HepG2 (cell line): ENCODE results near the gene PCBP4. TPM values are rescaled to one million over a fixed set of nuclear protein-coding genes. Genes with fewer than 3 reads are reported as not detected.

Experiments
- ATF2 ChIP-seq: sonication (generic); formaldehyde crosslinking; IDR thresholded peaks from 2 replicates; pipeline ENCODE4 v1.4.0; 2020; ENCODE audit warnings: missing genetic modification reagents
- CREB1 ChIP-seq, 2 experiments: fragments of 450-650 bp in 1 of 2; IDR thresholded peaks; 2 replicates each; pipeline ENCODE4 v1.6.1; 2016 to 2017; ENCODE audit warnings: control low read depth in 1 of 2, mild to moderate bottlenecking in 1 of 2, missing compliant biosample characterization in 1 of 2, missing genetic modification characterization in 1 of 2
- DPF2 ChIP-seq: sonication (generic); formaldehyde crosslinking; IDR thresholded peaks from 2 replicates; pipeline ENCODE4 v1.4.0; 2020; ENCODE audit warnings: mild to moderate bottlenecking, low read depth, missing genetic modification reagents, borderline replicate concordance
- HHEX ChIP-seq: IDR thresholded peaks from 2 replicates; pipeline ENCODE4 v1.6.1; 2016; ENCODE audit warnings: control low read depth
- HOXA3 ChIP-seq: sonication (generic); formaldehyde crosslinking; IDR thresholded peaks from 2 replicates; pipeline ENCODE4 v1.5.0; 2020; ENCODE audit warnings: missing genetic modification reagents
- KLF15 ChIP-seq: sonication (generic); formaldehyde crosslinking; IDR thresholded peaks from 2 replicates; pipeline ENCODE4 v1.8.1; 2023; ENCODE audit warnings: borderline replicate concordance, mild to moderate bottlenecking, inconsistent platforms, missing genetic modification reagents, mixed read lengths
- MYNN ChIP-seq: sonication (generic); formaldehyde crosslinking; IDR thresholded peaks from 2 replicates; pipeline ENCODE4 v1.4.0; 2020; ENCODE audit warnings: mild to moderate bottlenecking, low read depth, missing genetic modification reagents
- NCOR1 ChIP-seq: fragments of 200-600 bp; sonication (generic); IDR thresholded peaks from 2 replicates; pipeline ENCODE4 v1.7.0; 2017; ENCODE audit warnings: antibody characterized with exemption, low read length, borderline replicate concordance
- PHF5A ChIP-seq: IDR thresholded peaks from one replicate; pipeline ENCODE4 v1.6.1; 2018; ENCODE audit warnings: low read depth, missing genetic modification reagents; ENCODE audit not compliant: unreplicated experiment
- RARA ChIP-seq: IDR thresholded peaks from 2 replicates; pipeline ENCODE4 v1.6.1; 2016; ENCODE audit warnings: missing genetic modification reagents, missing compliant biosample characterization
- SP4 ChIP-seq: sonication (generic); formaldehyde crosslinking; IDR thresholded peaks from 2 replicates; pipeline ENCODE4 v1.8.1; 2023; ENCODE audit warnings: mild to moderate bottlenecking, missing genetic modification reagents
- SPEN ChIP-seq: sonication (generic); formaldehyde crosslinking; IDR thresholded peaks from 2 replicates; pipeline ENCODE4 v1.5.1; 2020; ENCODE audit warnings: low read depth, mild to moderate bottlenecking, missing genetic modification reagents
- SSRP1 ChIP-seq: IDR thresholded peaks from 2 replicates; pipeline ENCODE4 v1.6.1; 2016; ENCODE audit warnings: control low read depth
- ZBTB21 ChIP-seq: sonication (generic); formaldehyde crosslinking; IDR thresholded peaks from 2 replicates; pipeline ENCODE4 v1.4.0; 2020; ENCODE audit warnings: missing genetic modification reagents
- ZBTB33 ChIP-seq: sonication (generic); formaldehyde crosslinking; IDR thresholded peaks from 2 replicates; pipeline ENCODE4 v1.4.0; 2020; ENCODE audit warnings: missing genetic modification reagents
- ZFP90 ChIP-seq: sonication (generic); formaldehyde crosslinking; IDR thresholded peaks from 2 replicates; pipeline ENCODE4 v1.8.0; 2022; ENCODE audit warnings: missing genetic modification reagents, mild to moderate bottlenecking, inconsistent platforms, borderline replicate concordance
- ZNF234 ChIP-seq: sonication (generic); formaldehyde crosslinking; conservative IDR thresholded peaks from 2 replicates; pipeline ENCODE4 v1.5.1; 2020; ENCODE audit warnings: mild to moderate bottlenecking, missing genetic modification reagents
- ZNF331 ChIP-seq: sonication (generic); formaldehyde crosslinking; IDR thresholded peaks from 2 replicates; pipeline ENCODE4 v1.4.0; 2020; ENCODE audit warnings: missing genetic modification reagents
- ZNF605 ChIP-seq: sonication (generic); formaldehyde crosslinking; IDR thresholded peaks from 2 replicates; pipeline ENCODE4 v1.8.0; 2022; ENCODE audit warnings: mild to moderate bottlenecking, missing genetic modification reagents
- ZNF609 ChIP-seq: sonication (generic); formaldehyde crosslinking; IDR thresholded peaks from 2 replicates; pipeline ENCODE4 v1.4.0; 2020; ENCODE audit warnings: mild to moderate bottlenecking, missing genetic modification reagents, borderline replicate concordance
- ZNF724P ChIP-seq: sonication (generic); formaldehyde crosslinking; IDR thresholded peaks from 2 replicates; pipeline ENCODE4 v1.8.0; 2022; ENCODE audit warnings: missing genetic modification reagents, borderline replicate concordance
- polyA plus RNA-seq, 8 experiments: library from polyadenylated mRNA; depleted of rRNA in 3 of 8; stranded (reverse) in 7 of 8; unstranded in 1 of 8; fragments of >200 nt; fragmentation: Illumina TruSeq in 4 of 8; extraction: Trizol in 4 of 8; gene quantifications; 2 replicates each; pipeline versions ENCODE4 v1.2.1 to v1.2.3, GENCODE V29; 2011 to 2016; ENCODE audit warnings: low read depth in 4 of 8, missing spikeins in 1 of 8, mixed read lengths in 1 of 8; ENCODE audit not compliant: insufficient read depth in 1 of 8
- total RNA-seq, 5 experiments: library from RNA; depleted of rRNA; stranded (reverse); fragments of >200 nt; fragmentation: Illumina TruSeq; extraction: Trizol; gene quantifications; 2 replicates each; pipeline ENCODE4 v1.2.3, GENCODE V29; 2016; ENCODE audit warnings: low read depth in 1 of 5

The PCBP4 gene
- total and polyA plus RNA-seq, 2 of the 13 experiments (the other 11 are each of a cell fraction or from before 2014, with no cell fraction given), result 36.8 to 51.3 TPM

- TF ChIP-seq ZNF609 (CRISPR knock-in tag), result peak; percentile 49; the same call in 1 of the 2 replicates
- TF ChIP-seq HOXA3 (CRISPR knock-in tag), result peak; percentile 79
- 0 out of 2 replicates have a peak, but pooled peaks have one; percentile 17 for TF ChIP-seq MYNN (CRISPR knock-in tag)
- no peak for TF ChIP-seq ZNF724P
- peak; percentile 53; the same call in 1 of the 2 replicates for TF ChIP-seq SP4 (CRISPR knock-in tag)
- TF ChIP-seq NCOR1, result peak; percentile 38; the same call in 1 of the 2 replicates
- TF ChIP-seq DPF2 (CRISPR knock-in tag), result peak; percentile 46; the same call in 1 of the 2 replicates
- no peak for TF ChIP-seq CREB1 (IDR thresholded peaks at IDR 0.05)
- peak; percentile 21; the same call in 1 of the 2 replicates for TF ChIP-seq CREB1 (CRISPR knock-in tag; IDR thresholded peaks at IDR 0.05)
- peak; percentile 71; the same call in 1 of the 2 replicates for TF ChIP-seq RARA (CRISPR knock-in tag)
- TF ChIP-seq KLF15, result no peak
- TF ChIP-seq ZNF331, result peak; percentile 76; the same call in 1 of the 2 replicates
- peak; percentile 73; the same call in 1 of the 2 replicates for TF ChIP-seq ZNF605 (CRISPR knock-in tag)
- no peak; the same call in 1 of the 2 replicates for TF ChIP-seq ZFP90 (CRISPR knock-in tag)
- TF ChIP-seq SPEN (CRISPR knock-in tag), result peak; percentile 65; the same call in 1 of the 2 replicates
- peak; percentile 85 for TF ChIP-seq ZBTB33 (CRISPR knock-in tag)
- peak; percentile 84; the same call in 1 of the 2 replicates for TF ChIP-seq SSRP1 (CRISPR knock-in tag)
- TF ChIP-seq ZNF234 (CRISPR knock-in tag), result no peak
- peak; percentile 48; the same call in 1 of the 2 replicates for TF ChIP-seq ATF2
- 0 out of 2 replicates have a peak, but pooled peaks have one; percentile 1 for TF ChIP-seq ZBTB21 (CRISPR knock-in tag)
- peak; percentile 94 for TF ChIP-seq PHF5A (CRISPR knock-in tag)
- TF ChIP-seq HHEX (CRISPR knock-in tag), result 0 out of 2 replicates have a peak, but pooled peaks have one; percentile 33
These were observed 15.1 kb upstream of the PCBP4 start (continued) for GRCh38 chr3:51982352-51982837.
